ENCODE data around the gene TIMM10. TPM values are rescaled to one million over a fixed set of nuclear protein-coding genes. Genes with fewer than 3 reads are reported as not detected.
"Not testable (repeated sequence)": the region's sequence is repeated elsewhere in the genome, so short reads cannot be mapped to it uniquely, and the experiment has no call there.

Gene TIMM10
- total RNA-seq, 2 donors from 2014 or later = 106 to 107 TPM

DNA sequence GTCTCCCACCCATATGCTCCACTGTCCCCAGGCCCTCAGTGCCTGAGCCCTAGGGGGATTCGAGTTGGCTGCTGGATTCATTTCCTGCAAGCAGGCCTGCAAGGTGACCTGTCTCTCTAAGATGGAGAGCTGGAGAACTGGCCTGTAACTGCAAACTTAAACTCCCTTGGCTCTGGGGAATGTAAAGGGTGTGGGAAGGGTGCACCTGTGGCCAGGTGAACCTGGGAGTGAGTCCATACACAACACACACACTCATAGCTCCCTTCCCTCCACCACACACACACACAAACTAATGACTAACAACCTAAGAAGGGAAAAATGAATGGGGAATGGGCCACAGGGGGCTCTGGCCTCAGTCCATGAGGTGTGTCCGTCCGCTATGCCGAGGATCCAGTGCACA is 21.4 kb upstream of the TIMM10 start:
- ATAC-seq (replicated peaks in 1 of 2) (no peak), DNase-seq (no peak)
- Mint-ChIP-seq H3K9me3 (no peaks in the 10 kb centered on the region), H3K27me3 (ENCODE audit: low read depth) (no peaks in the 10 kb centered on the region), H3K27ac (no peak overlapping the region), H3K4me1 (ENCODE audit: low read depth) (peaks cover 12% of the 10 kb centered on the region), H3K36me3 (ENCODE audit: insufficient read depth in 2 of 2) (peaks cover 6 to 15% of the 10 kb centered on the region in 2 donors), H3K4me3 (no peak overlapping the region)

DNA sequence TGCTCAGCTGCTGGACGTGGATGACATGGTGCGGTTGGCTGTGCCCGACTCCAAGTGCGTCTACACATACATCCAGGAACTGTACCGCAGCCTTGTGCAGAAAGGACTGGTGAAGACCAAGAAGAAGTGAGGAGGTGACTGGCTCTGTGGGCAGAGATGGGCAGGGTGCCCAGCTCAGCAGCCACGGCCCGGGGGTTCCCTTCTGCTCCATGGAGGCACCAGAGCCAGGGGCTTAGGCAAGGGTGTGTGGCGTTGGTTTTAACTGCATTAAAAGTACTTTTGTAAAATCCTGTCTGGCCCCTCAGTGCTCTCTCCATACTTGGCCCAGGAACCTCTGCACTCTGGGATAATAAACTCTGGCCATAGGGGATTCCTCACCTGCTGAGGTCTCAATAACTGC is 19.4 kb upstream of the TIMM10 start:
- no peak overlapping the region for H3K4me3 Mint-ChIP-seq
- peaks cover 6 to 10% of the 10 kb centered on the region in 2 donors for H3K36me3 Mint-ChIP-seq (ENCODE audit: insufficient read depth in 2 of 2)

DNA sequence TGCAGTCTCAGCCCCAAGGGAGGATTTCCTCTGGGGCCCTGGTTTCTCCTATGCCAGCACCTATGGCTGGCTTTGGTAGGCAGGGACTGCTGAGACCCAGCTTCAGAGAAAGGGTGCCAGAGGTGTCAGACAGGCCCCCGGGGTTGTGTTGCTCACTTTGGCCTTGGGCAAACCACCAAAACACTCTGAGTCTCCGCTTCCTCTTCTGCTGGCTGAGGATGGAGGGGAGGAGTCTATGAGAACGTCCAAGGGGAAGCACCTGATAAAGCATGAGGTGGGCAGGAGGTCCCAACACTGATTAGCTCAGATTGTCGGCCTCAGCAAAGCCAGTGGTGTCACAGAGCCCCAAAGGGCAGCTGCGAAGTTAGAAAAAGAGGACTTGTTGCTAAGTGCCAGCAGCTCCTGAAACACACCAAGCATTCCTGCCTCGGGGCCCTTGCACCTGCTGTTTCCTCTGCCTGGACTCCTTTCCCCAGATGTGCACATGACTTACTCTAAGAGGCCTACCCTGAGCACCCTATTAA is 17.4 kb upstream of the TIMM10 start:
- ATAC-seq (replicated peaks in 1 of 2) (peak; percentile 43 to 75), DNase-seq (no peak)
- no peak overlapping the region for H3K4me3 Mint-ChIP-seq
- peaks cover 3 to 8% of the 10 kb centered on the region in 2 donors for H3K36me3 Mint-ChIP-seq (ENCODE audit: insufficient read depth in 2 of 2)
- H3K27ac Mint-ChIP-seq = peak overlapping the region; percentile 9
- peaks cover 13% of the 10 kb centered on the region for H3K4me1 Mint-ChIP-seq (ENCODE audit: low read depth)
- H3K27me3 Mint-ChIP-seq (ENCODE audit: low read depth) = no peaks in the 10 kb centered on the region
- no peaks in the 10 kb centered on the region for H3K9me3 Mint-ChIP-seq

More for the DNA sequence above, 19.4 kb upstream of the TIMM10 start:
- DNase-seq (no peak), ATAC-seq (replicated peaks in 1 of 2) (no peak)
- Mint-ChIP-seq H3K9me3 (no peaks in the 10 kb centered on the region), H3K27ac (no peak overlapping the region), H3K27me3 (ENCODE audit: low read depth) (no peaks in the 10 kb centered on the region), H3K4me1 (ENCODE audit: low read depth) (peaks cover 13% of the 10 kb centered on the region)

DNA sequence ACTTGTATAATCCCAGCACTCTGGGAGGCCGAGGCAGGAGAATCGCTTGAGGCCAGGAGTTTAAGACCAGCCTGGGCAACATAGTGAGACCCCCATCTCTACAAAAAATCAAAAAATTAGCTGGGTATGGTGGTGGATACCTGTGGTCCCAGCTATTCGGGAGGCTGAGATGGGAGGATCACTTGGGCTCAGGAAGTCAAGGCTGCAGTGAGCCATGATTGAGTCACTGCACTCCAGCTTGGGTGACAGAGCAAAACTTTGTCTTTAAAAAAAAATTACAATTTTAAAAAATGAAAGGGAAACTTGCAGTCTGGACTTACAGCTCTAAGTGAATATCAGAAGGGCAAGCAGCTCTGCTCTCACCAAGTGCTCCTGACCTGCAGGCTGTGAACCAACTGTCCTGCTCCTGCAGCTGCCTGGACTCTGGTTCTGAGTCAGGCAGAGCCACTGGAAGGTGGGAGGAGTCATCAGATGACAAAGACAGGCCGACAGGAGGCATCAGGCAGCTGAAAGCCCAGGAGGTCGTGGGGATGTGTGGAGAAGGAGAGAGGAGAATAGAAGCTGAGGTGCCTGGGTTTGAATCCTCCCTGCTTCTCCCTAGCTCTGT is 16.4 kb upstream of the TIMM10 start:
- Mint-ChIP-seq H3K9me3 (no peaks in the 10 kb centered on the region), H3K4me1 (ENCODE audit: low read depth) (peaks cover 13% of the 10 kb centered on the region), H3K36me3 (ENCODE audit: insufficient read depth in 2 of 2) (peaks cover 2 to 5% of the 10 kb centered on the region in 2 donors), H3K4me3 (peak overlapping the region in 1 of 2 donors; percentile 52), H3K27ac (peak overlapping the region; percentile 88), H3K27me3 (ENCODE audit: low read depth) (no peaks in the 10 kb centered on the region)
- DNase-seq (peak in 1 of 2 donors; percentile 16), ATAC-seq (replicated peaks in 1 of 2) (peak; percentile 51 to 64)

DNA sequence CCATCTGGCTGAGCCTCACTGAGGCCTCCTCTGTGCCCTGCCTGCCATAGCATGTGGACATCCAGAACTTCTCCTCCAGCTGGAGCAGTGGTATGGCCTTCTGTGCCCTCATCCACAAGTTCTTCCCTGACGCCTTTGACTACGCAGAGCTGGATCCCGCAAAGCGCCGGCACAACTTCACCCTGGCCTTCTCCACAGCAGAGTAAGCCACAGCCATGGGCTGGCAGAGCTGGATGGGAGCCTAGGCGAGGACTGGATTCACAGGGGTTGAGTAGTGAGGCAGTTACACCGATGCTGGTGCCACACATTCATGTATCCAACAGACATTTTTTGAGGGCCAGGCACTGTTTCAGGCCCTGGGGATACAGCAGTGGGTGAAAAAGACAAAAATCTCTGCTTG is 15.9 kb upstream of the TIMM10 start:
- ATAC-seq (replicated peaks in 1 of 2) = no peak
- H3K4me1 Mint-ChIP-seq (ENCODE audit: low read depth) = peaks cover 13% of the 10 kb centered on the region
- H3K27ac Mint-ChIP-seq = no peak overlapping the region
- H3K4me3 Mint-ChIP-seq = no peak overlapping the region
- H3K9me3 Mint-ChIP-seq = no peaks in the 10 kb centered on the region
- no peak for DNase-seq
- H3K27me3 Mint-ChIP-seq (ENCODE audit: low read depth) = no peaks in the 10 kb centered on the region
- H3K36me3 Mint-ChIP-seq (ENCODE audit: insufficient read depth in 2 of 2) = peaks cover 2 to 5% of the 10 kb centered on the region in 2 donors

DNA sequence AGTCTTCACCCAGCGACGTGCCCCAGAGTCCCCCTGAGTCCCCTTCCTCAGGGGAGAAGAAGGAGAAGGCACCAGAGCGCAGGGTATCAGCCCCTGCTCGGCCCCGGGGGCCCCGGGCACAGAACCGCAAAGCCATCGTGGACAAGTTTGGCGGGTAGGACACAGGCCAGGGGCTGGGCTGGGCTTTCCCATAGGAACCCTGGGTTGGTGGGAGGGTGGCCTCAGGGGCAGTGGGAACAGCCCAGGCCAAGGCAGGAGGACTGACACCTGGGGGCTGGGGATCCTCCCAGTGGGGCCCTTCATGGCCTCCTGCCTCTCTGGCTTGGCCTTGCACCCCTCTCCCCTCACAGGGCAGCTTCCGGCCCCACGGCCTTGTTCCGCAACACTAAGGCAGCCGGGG is 15.3 kb upstream of the TIMM10 start:
- ATAC-seq (replicated peaks in 1 of 2) (no peak), DNase-seq (no peak)
- Mint-ChIP-seq H3K27ac (no peak overlapping the region), H3K4me1 (ENCODE audit: low read depth) (peaks cover 13% of the 10 kb centered on the region), H3K4me3 (no peak overlapping the region), H3K27me3 (ENCODE audit: low read depth) (no peaks in the 10 kb centered on the region), H3K9me3 (no peaks in the 10 kb centered on the region), H3K36me3 (ENCODE audit: insufficient read depth in 2 of 2) (peaks cover 2 to 5% of the 10 kb centered on the region in 2 donors)

DNA sequence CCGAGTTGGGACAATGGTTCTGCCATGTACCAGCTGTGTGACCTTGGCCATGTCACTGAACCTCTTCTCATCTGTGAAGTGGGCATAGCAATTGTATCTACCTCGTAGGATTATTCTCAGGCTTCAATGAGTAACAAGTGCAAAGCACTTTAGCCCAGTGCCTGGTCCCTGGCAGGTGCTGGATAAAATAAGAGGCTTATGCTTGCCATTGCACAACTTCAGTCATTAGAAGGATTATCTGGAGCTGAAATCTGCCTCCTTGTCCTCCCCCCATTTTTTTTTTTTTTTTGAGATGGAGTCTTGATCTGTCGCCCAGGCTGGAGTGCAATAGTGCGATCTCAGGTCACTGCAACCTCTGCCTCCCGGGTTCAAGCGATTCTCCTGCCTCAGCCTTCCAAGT is 14.0 kb upstream of the TIMM10 start:
- Mint-ChIP-seq H3K4me3 (no peak overlapping the region), H3K9me3 (no peaks in the 10 kb centered on the region), H3K4me1 (ENCODE audit: low read depth) (peaks cover 13% of the 10 kb centered on the region), H3K27ac (no peak overlapping the region), H3K27me3 (ENCODE audit: low read depth) (no peaks in the 10 kb centered on the region), H3K36me3 (ENCODE audit: insufficient read depth in 2 of 2) (peaks cover 2 to 4% of the 10 kb centered on the region in 2 donors)
- ATAC-seq (replicated peaks in 1 of 2) (no peak), DNase-seq (no peak)

DNA sequence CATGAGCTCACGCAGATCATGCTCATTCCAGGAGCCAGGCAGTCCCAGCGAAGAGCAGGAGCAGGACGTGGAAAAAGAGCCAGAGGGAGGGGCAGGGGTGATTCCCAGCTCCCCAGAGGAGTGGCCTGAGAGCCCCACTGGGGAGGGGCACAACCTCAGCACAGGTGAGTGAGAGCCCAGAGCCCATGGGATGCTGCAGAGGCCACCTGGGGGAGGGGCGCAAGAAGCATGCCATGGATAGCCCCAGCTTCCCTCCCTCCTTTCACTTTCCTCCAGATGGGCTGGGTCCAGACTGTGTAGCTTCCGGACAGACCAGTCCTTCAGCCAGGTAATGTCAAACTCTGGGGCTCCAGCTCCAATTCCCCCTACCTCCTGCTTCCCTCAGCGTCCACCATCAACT is 13.0 kb upstream of the TIMM10 start:
- Mint-ChIP-seq H3K9me3 (no peaks in the 10 kb centered on the region), H3K36me3 (ENCODE audit: insufficient read depth in 2 of 2) (peaks cover under 1 to 4% of the 10 kb centered on the region in 2 donors), H3K27ac (no peak overlapping the region), H3K4me3 (no peak overlapping the region), H3K27me3 (ENCODE audit: low read depth) (no peaks in the 10 kb centered on the region), H3K4me1 (ENCODE audit: low read depth) (peaks cover 13% of the 10 kb centered on the region)
- ATAC-seq (replicated peaks in 1 of 2) (no peak), DNase-seq (no peak)

DNA sequence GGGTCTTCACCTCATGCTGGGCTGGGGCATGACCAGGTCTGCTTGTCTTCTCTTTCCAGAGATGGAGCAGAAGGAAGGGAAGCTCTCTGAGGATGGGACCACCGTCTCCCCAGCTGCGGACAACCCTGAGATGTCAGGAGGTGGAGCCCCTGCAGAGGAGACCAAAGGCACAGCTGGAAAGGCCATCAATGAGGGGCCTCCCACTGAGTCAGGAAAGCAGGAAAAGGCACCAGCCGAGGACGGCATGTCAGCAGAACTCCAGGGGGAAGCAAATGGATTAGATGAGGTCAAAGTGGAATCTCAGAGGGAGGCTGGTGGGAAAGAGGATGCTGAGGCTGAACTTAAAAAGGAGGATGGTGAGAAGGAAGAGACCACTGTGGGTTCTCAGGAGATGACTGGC is 12.0 kb upstream of the TIMM10 start:
- no peaks in the 10 kb centered on the region for H3K27me3 Mint-ChIP-seq (ENCODE audit: low read depth)
- H3K9me3 Mint-ChIP-seq = no peaks in the 10 kb centered on the region
- no peak overlapping the region for H3K27ac Mint-ChIP-seq

DNA sequence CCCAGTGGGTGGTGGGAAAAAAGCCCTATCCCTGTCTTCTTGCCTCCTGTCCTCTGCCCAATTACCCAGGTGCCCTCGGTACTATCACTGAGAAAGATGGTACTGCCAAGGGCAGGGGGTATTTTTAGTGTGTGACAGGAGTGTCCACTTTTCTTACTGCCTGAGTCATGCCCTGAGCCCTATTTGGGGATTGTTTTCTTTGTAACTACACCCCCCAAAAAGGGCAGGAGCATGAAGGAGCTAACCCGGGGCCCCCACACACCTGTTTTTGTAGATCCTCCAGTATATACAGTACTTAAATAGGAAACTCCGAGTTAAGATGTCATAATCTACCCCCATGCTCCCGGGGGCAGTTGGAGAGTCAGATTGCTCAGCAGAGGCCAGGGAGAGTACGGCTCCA is 10.6 kb upstream of the TIMM10 start:
- Mint-ChIP-seq H3K4me1 (ENCODE audit: low read depth) (no peaks in the 10 kb centered on the region), H3K9me3 (no peaks in the 10 kb centered on the region), H3K27me3 (ENCODE audit: low read depth) (no peaks in the 10 kb centered on the region), H3K36me3 (ENCODE audit: insufficient read depth in 2 of 2) (peaks cover 1 to 2% of the 10 kb centered on the region in 2 donors), H3K27ac (no peak overlapping the region), H3K4me3 (no peak overlapping the region)
- no peak for ATAC-seq (replicated peaks in 1 of 2)
- no peak for DNase-seq

More for the DNA sequence above, 12.0 kb upstream of the TIMM10 start:
- Mint-ChIP-seq H3K4me3 (no peak overlapping the region), H3K36me3 (ENCODE audit: insufficient read depth in 2 of 2) (peaks cover 0 to 4% of the 10 kb centered on the region in 2 donors), H3K4me1 (ENCODE audit: low read depth) (peaks cover 7% of the 10 kb centered on the region)
- ATAC-seq (replicated peaks in 1 of 2) (no peak), DNase-seq (no peak)

DNA sequence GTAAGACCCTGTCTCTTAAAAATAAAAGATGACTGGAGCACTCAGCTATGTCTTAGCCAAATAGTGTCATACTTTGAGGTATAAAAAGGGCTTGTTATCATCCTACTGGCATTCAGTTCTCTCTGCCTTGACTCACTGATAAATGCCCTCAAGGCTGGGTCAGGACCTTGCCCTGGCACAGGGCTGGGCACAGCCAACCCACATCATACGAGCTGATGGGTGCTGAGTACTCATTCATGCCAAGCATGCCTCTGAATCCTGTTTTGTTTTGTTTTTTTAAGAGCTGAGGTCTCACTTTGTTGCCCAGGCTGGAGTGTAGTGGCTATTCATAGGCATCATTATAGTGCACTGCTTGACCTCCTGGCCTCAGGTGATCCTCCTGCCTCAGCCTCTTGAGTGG is 8.8 kb upstream of the TIMM10 start:
- H3K36me3 Mint-ChIP-seq (ENCODE audit: insufficient read depth in 2 of 2) = peaks cover 2 to 4% of the 10 kb centered on the region in 2 donors
- H3K9me3 Mint-ChIP-seq = no peaks in the 10 kb centered on the region
- no peak for ATAC-seq (replicated peaks in 1 of 2)
- no peak overlapping the region for H3K4me3 Mint-ChIP-seq
- H3K4me1 Mint-ChIP-seq (ENCODE audit: low read depth) = no peaks in the 10 kb centered on the region
- no peak overlapping the region for H3K27ac Mint-ChIP-seq
- H3K27me3 Mint-ChIP-seq (ENCODE audit: low read depth) = no peaks in the 10 kb centered on the region
- DNase-seq = no peak

DNA sequence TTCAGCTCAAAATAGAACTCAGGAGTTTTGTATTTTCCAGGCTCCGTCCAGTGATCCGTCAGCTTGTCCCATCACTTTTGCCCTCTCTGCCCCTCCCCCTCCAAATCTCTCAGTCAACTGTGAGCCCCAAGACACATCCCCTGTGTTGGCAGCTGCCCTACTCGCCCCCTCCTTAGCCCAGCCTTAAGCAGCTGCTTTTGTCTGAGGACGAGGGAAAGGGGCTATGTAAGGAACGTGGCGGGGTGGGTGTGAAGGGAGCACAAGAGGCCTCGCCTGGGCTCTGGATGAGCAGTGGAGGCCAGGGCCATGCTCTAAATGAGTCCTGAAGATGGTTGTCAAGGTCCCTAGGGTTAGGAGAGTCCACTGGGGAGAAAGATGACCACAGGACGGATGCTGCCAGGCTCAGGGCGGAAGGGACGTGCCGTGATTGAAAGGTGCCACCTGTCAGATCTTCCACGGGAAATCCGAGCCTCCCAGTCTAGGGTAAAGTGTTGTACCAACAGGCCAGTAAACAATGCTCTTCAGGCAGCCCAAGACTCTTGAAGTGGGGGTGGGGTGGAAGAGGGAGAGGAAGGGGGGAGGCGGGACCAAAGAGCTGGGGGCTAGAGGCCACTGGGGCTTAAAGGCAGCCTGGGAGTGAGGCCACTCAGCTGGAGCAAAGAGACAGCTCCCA is 6.5 kb upstream of the TIMM10 start, which contains the start of gene SMTNL1:
Gene SMTNL1, plus strand, starts transcription at position 649 of the 673 bp plus-strand sequence. CDS start 5,048 bp downstream, outside the sequence.
- no peak for DNase-seq
- Mint-ChIP-seq H3K9me3 (no peaks in the 10 kb centered on the region), H3K4me3 (no peak within 1 kb of the TSS), H3K36me3 (ENCODE audit: insufficient read depth in 2 of 2) (peaks cover 4% of the 10 kb centered on the region in 2 donors), H3K4me1 (ENCODE audit: low read depth) (peaks cover under 1% of the 10 kb centered on the region), H3K27ac (no peak within 1 kb of the TSS), H3K27me3 (ENCODE audit: low read depth) (no peaks in the 10 kb centered on the region)
- no peak for ATAC-seq (replicated peaks in 1 of 2)

DNA sequence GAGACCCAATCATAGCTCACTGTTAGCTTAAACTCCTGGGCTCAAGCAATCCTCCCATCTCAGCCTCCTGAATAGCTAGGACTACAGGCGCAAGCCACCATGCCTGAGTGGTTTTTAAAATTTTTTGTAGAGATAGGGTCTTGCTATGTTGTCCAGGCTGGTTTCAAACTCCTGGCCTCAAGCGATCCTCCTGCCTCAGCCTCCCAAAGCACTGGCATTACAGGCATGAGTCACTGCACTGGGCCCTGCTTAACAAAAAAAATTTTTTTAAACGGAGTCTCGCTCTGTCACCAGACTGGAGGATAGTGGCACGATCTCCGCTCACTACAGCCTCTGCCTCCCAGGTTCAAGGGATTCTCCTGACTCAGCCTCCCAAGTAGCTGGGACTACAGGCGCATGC is 3.9 kb upstream of the TIMM10 start:
- not testable (repeated sequence) for ATAC-seq (replicated peaks in 1 of 2); H3K9me3 Mint-ChIP-seq; H3K27ac Mint-ChIP-seq; DNase-seq; H3K27me3 Mint-ChIP-seq (ENCODE audit: low read depth); H3K4me3 Mint-ChIP-seq; H3K36me3 Mint-ChIP-seq (ENCODE audit: insufficient read depth in 2 of 2)
- H3K4me1 Mint-ChIP-seq (ENCODE audit: low read depth) = peaks cover 18% of the 10 kb centered on the region
